ENCODE results near the gene HLA-A.
"Not testable (repeated sequence)": the region's sequence is repeated elsewhere in the genome, so short reads cannot be mapped to it uniquely, and the experiment has no call there.

Gene HLA-A

DNA sequence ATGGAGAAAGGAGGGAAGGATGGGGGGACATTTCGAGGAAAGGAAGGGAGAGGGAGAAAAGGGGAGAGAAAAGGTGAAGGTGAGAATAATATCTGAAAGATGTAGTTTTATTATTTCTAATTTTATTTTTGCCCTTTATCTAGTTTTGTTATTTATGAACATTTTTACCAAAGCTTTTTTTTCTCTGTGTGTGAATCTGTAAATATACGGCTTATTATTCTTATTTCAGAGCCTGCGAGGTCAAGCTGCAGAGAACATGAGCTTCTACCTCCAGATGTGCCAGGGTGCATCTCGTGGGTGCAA, 35.0 kb downstream of the HLA-A start:
- H3K27me3 Mint-ChIP-seq (ENCODE audit: low read depth), result peaks cover 78% of the 10 kb centered on the region
- no peaks in the 10 kb centered on the region for H3K9me3 Mint-ChIP-seq
- peaks cover 16% of the 10 kb centered on the region for H3K36me3 Mint-ChIP-seq (ENCODE audit: low read depth)
- H3K4me1 Mint-ChIP-seq (ENCODE audit: low read depth), result peaks cover 33% of the 10 kb centered on the region
- H3K4me3 Mint-ChIP-seq, result peak overlapping the region; percentile 89
- no peak overlapping the region for H3K27ac Mint-ChIP-seq

DNA sequence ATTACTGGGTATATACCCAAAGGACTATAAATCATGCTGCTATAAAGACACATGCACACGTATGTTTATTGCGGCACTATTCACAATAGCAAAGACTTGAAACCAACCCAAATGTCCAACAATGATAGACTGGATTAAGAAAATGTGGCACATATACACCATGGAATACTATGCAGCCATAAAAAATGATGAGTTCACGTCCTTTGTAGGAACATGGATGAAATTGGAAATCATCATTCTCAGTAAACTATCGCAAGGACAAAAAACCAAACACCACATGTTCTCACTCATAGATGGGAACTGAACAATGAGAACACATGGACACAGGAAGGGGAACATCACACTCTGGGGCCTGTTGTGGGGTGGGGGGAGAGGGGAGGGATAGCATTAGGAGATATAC, 37.7 kb downstream of the HLA-A start:
- H3K27ac Mint-ChIP-seq; H3K4me3 Mint-ChIP-seq; H3K36me3 Mint-ChIP-seq (ENCODE audit: low read depth); H3K9me3 Mint-ChIP-seq: not testable (repeated sequence)
- Mint-ChIP-seq H3K27me3 (ENCODE audit: low read depth) (peaks cover 62% of the 10 kb centered on the region), H3K4me1 (ENCODE audit: low read depth) (peaks cover 19% of the 10 kb centered on the region)

DNA sequence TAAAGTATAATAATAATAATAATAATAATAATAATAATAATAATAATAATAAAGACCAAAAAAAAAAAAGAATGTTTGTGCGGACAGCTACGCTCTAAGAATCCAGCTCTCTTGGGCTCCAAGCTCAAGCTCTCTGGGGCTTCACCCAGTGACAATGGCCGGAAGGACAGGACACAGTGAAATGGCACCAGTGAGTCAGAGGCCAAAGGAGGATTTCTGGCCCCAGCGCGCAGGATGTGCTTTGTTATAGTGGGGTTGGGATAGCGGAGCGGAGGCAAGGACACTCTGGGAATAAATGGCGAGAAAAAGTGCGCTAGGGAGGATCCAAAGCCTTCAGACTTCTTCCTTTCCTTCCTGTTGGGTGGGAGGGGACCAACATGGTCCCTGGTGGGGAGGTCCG, 38.2 kb downstream of the HLA-A start:
- Mint-ChIP-seq H3K27ac (no peak overlapping the region), H3K36me3 (ENCODE audit: low read depth) (peaks cover 5% of the 10 kb centered on the region), H3K9me3 (no peaks in the 10 kb centered on the region), H3K4me3 (no peak overlapping the region), H3K4me1 (ENCODE audit: low read depth) (peaks cover 15% of the 10 kb centered on the region), H3K27me3 (ENCODE audit: low read depth) (peaks cover 57% of the 10 kb centered on the region)

DNA sequence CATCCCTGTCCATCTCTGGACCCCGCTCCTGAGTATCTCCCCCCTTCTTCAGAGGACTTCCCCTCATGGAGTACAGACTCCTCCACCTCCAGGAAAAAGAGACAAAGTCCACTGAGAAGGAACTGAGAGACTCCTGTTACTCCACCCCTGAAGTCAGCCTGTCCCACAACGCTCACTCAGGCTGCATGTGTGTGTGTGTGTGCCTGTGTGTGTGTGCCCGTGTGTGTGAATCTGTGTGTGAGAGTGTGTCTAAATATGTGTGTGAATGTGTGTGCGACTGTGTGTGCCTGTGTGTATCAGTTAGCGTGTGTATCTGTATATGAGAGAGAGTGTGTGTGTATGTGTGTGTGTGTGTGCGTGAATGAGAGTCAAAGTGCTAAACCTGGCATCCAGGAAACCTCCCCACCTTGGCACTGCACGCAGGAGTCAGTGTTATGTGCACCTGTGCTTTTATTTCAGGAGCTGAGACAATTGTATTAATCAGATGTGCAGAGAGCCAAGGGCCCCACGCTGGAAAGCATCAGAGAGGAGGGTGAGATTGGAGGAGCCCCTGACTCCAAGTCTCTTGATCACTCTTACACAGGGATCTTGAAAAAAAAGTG, 39.0 kb downstream of the HLA-A start:
- Mint-ChIP-seq H3K36me3 (ENCODE audit: low read depth) (peaks cover 5% of the 10 kb centered on the region), H3K27ac (no peak overlapping the region), H3K4me3 (no peak overlapping the region), H3K4me1 (ENCODE audit: low read depth) (peaks cover 7% of the 10 kb centered on the region), H3K9me3 (no peaks in the 10 kb centered on the region), H3K27me3 (ENCODE audit: low read depth) (peaks cover 49% of the 10 kb centered on the region)

DNA sequence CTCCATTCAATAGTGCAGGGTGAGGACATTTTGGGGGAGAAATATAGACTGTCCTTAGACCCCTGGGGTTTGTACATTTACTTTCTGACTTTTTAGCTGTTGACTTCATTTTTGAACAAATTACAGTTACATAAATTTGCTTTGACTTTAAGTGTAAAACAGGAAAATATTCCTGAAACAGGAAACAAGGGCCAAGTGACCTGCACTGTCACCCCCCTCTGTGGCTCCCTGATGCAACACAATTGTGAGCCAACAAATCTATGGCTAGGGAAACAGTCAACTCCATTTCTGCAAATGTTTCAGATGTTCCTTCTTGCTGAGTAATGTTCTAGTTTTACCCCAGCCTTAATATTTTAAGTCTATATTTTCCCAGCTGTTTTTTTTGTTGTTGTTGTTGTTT, 39.8 kb downstream of the HLA-A start:
- peaks cover 1% of the 10 kb centered on the region for H3K36me3 Mint-ChIP-seq (ENCODE audit: low read depth)
- H3K9me3 Mint-ChIP-seq, result no peaks in the 10 kb centered on the region
- peaks cover 41% of the 10 kb centered on the region for H3K27me3 Mint-ChIP-seq (ENCODE audit: low read depth)
- H3K27ac Mint-ChIP-seq, result no peak overlapping the region
- no peak overlapping the region for H3K4me3 Mint-ChIP-seq
- peaks cover 2% of the 10 kb centered on the region for H3K4me1 Mint-ChIP-seq (ENCODE audit: low read depth)

DNA sequence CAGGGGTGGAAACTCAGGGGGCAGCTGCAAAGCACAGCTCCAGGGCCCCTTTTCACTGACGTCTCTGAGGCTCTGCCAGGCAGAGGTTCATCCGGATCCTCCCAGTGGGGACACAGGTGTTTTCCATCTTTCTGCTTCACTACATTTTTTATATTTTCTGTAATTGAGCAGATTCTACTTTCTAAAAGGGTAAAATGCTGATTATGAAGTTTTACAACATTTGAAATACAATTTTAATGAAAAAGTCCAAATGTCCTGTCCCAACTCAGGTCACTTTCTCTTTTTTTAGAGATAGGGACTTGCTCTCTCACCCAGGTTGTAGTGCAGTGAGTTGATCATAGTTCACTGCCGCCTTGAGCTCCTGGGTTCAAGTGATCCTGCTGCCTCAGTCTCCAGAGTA, 41.9 kb downstream of the HLA-A start:
- H3K9me3 Mint-ChIP-seq, result no peaks in the 10 kb centered on the region
- H3K4me3 Mint-ChIP-seq, result no peak overlapping the region
- peaks cover 32% of the 10 kb centered on the region for H3K27me3 Mint-ChIP-seq (ENCODE audit: low read depth)
- no peak overlapping the region for H3K27ac Mint-ChIP-seq
- H3K36me3 Mint-ChIP-seq (ENCODE audit: low read depth), result no peaks in the 10 kb centered on the region
- no peaks in the 10 kb centered on the region for H3K4me1 Mint-ChIP-seq (ENCODE audit: low read depth)

DNA sequence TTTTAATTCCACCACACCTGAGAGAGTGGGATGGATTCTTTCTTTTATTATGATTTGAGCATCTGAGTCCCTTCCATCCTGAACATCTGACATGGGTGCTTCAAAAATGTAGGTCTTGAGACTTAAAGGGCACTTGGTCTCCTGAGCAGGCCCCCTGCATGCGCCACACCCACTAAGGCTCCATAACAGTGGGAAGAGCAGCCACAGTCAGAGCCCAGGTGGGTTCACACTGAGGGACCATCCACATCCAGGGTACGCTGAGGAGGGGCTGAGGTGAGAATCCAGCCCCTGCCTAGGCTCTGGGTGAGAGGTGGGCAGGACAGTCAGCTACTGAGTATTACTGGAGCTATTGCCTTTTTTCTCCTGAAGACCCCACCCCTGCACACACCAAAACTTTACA, 42.7 kb downstream of the HLA-A start:
- H3K4me1 Mint-ChIP-seq (ENCODE audit: low read depth), result no peaks in the 10 kb centered on the region
- H3K27me3 Mint-ChIP-seq (ENCODE audit: low read depth), result peaks cover 36% of the 10 kb centered on the region
- H3K27ac Mint-ChIP-seq, result no peak overlapping the region
- no peaks in the 10 kb centered on the region for H3K36me3 Mint-ChIP-seq (ENCODE audit: low read depth)
- no peak overlapping the region for H3K4me3 Mint-ChIP-seq
- no peaks in the 10 kb centered on the region for H3K9me3 Mint-ChIP-seq

DNA sequence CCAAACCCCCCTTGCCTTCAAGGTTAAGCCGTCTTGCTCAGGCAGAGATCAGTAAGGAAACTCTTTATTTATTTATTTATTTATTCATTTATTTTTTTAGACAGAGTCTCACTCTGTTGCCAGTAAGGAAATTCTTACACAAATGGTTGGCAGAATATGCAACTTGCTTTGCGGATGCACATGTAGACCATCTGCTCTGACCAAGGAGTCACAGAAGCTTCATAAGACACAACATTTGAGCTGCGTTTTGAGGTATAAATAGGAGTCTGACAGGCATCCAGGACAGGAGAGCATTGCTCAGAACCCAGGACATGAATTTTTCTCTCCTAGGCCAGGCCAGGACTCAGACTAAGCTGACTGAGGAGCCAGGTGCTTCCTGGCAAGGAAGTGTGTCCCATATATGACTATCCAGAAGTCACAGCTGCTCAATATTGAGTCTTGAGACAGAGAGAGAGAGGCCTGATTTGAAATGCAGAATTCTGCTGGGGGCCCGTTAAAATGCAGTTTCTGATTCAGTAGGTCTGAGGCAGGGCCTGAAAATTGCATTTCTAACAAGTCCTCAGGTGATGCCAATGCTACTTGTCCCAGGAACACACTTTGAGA, 43.9 kb downstream of the HLA-A start:
- no peaks in the 10 kb centered on the region for H3K4me1 Mint-ChIP-seq (ENCODE audit: low read depth)
- H3K4me3 Mint-ChIP-seq, result no peak overlapping the region
- H3K9me3 Mint-ChIP-seq, result no peaks in the 10 kb centered on the region

DNA sequence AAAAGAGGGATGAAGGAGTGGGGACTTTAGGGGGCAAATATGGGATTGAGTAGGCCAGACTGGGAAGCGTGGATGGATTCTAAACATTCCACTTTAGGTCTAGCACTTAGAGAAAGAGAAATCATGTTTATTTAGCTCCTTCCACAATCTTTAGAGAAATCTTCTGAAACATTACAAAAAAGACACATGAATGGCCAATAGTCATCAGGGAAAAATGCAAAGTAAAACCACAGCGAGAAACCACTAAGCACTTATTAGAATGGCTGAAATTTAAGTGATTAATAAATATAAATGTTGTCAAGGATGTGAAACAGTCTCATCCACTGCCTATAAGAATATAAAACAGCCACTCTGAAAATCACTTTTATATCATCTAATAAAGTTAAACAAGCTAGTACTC, 46.9 kb downstream of the HLA-A start:
- H3K36me3 Mint-ChIP-seq (ENCODE audit: low read depth), result no peaks in the 10 kb centered on the region
- H3K27ac Mint-ChIP-seq, result no peak overlapping the region
- H3K9me3 Mint-ChIP-seq, result no peaks in the 10 kb centered on the region
- H3K4me1 Mint-ChIP-seq (ENCODE audit: low read depth), result no peaks in the 10 kb centered on the region
- H3K27me3 Mint-ChIP-seq (ENCODE audit: low read depth), result peaks cover 33% of the 10 kb centered on the region
- no peak overlapping the region for H3K4me3 Mint-ChIP-seq

More for the DNA sequence above, 43.9 kb downstream of the HLA-A start:
- Mint-ChIP-seq H3K36me3 (ENCODE audit: low read depth) (no peaks in the 10 kb centered on the region), H3K27me3 (ENCODE audit: low read depth) (peaks cover 31% of the 10 kb centered on the region), H3K27ac (no peak overlapping the region)

DNA sequence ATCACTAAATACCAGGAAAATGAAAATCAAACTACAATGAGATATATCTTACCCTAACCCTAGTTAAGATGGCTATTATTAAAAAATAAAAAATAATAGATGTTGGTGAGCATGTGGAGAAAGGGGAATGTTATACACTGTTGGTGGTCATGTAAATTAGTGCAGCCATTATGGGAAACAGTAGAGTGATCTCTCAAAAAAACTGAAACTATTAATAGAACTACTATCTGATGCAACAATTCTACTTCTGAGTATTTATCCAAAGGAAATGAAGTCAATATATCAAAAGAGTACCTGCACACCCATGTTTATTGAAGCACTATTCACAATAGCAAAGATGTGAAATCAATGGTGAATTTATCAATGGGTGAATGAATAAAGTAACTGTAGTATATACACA, 48.6 kb downstream of the HLA-A start:
- no peak overlapping the region for H3K27ac Mint-ChIP-seq
- no peaks in the 10 kb centered on the region for H3K4me1 Mint-ChIP-seq (ENCODE audit: low read depth)
- no peaks in the 10 kb centered on the region for H3K9me3 Mint-ChIP-seq
- H3K36me3 Mint-ChIP-seq (ENCODE audit: low read depth), result no peaks in the 10 kb centered on the region
- H3K27me3 Mint-ChIP-seq (ENCODE audit: low read depth), result peaks cover 33% of the 10 kb centered on the region
- H3K4me3 Mint-ChIP-seq, result no peak overlapping the region

DNA sequence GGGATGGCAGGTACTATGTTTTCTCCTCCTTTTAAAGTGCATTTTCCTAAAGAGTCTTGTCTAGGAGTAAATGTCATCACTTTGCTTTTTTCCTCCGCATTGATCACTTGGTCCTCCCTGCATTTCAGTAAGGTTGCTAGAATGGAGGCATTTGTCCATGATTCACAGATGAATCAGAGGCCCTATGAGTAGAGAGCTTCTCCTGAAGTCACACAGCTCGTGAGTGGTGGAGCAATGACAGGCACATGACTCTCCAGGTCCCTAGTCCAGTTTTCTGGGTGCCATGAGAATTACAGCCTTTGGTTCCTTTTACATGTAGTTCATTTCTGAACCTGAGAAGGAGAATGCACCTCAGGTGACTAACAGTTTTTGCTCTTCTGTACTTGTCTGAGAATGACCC, 50.5 kb downstream of the HLA-A start:
- no peak overlapping the region for H3K4me3 Mint-ChIP-seq
- peaks cover 45% of the 10 kb centered on the region for H3K27me3 Mint-ChIP-seq (ENCODE audit: low read depth)
- no peaks in the 10 kb centered on the region for H3K9me3 Mint-ChIP-seq
- no peaks in the 10 kb centered on the region for H3K4me1 Mint-ChIP-seq (ENCODE audit: low read depth)
- no peak overlapping the region for H3K27ac Mint-ChIP-seq
- H3K36me3 Mint-ChIP-seq (ENCODE audit: low read depth), result no peaks in the 10 kb centered on the region

DNA sequence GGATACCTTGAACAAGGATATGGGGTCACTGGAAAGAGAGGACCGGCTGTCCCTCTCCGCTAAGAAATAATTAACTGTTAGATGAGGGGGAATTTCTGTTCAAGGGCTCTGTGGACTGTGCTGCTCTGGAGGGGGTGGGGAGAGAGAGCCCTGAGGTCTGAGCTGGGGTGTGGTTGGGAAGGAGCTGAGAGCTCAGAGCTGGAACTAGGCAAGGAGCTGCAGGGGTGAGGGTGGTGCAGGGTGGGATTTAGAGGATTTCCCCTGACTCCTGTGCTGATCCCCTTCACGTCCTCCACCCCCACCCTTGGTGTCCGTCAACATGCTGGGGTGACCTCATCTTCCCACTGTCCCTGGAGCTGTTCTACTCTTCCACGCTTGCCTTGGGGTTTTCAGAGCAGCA, 52.5 kb downstream of the HLA-A start:
- no peaks in the 10 kb centered on the region for H3K4me1 Mint-ChIP-seq (ENCODE audit: low read depth)
- H3K36me3 Mint-ChIP-seq (ENCODE audit: low read depth), result no peaks in the 10 kb centered on the region
- no peak overlapping the region for H3K4me3 Mint-ChIP-seq
- no peaks in the 10 kb centered on the region for H3K9me3 Mint-ChIP-seq
- H3K27ac Mint-ChIP-seq, result no peak overlapping the region
- peaks cover 45% of the 10 kb centered on the region for H3K27me3 Mint-ChIP-seq (ENCODE audit: low read depth)

DNA sequence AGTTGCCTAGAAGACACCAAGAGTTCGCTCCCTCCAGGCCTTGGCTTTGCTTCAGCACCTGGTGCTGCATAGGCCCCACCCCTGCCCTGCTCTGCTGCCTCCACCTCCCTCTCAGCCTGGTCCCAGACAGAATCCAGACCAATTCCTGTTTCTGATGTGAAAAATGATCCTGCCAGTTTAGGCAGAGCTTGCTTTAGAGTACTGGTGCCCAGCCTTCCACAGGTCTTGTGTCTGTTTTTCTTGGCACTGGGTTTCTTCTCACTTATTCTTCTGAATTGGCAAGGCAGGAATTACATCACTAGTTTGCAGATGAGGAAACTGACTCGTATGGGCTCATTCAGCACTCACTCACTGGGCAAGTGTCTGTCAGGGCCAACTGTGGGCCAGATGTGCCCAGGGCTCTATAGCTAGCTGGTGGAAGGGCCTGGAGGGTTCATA, 53.0 kb downstream of the HLA-A start:
- no peaks in the 10 kb centered on the region for H3K4me1 Mint-ChIP-seq (ENCODE audit: low read depth)
- no peaks in the 10 kb centered on the region for H3K36me3 Mint-ChIP-seq (ENCODE audit: low read depth)
- H3K4me3 Mint-ChIP-seq, result no peak overlapping the region
- no peaks in the 10 kb centered on the region for H3K9me3 Mint-ChIP-seq
- peaks cover 44% of the 10 kb centered on the region for H3K27me3 Mint-ChIP-seq (ENCODE audit: low read depth)
- no peak overlapping the region for H3K27ac Mint-ChIP-seq
